Fibroblast of gingiva (primary cell): ENCODE results near the gene BHLHA9.
A peak's percentile ranks its signal among the peaks of the same experiment; 100 is the strongest.

ENCODE experiments used
- DNase-seq: peaks from one replicate; pipeline ENCODE4 v3.0.0-alpha.2; 2011; ENCODE audit warnings: low read depth

BHLHA9 gene

DNA sequence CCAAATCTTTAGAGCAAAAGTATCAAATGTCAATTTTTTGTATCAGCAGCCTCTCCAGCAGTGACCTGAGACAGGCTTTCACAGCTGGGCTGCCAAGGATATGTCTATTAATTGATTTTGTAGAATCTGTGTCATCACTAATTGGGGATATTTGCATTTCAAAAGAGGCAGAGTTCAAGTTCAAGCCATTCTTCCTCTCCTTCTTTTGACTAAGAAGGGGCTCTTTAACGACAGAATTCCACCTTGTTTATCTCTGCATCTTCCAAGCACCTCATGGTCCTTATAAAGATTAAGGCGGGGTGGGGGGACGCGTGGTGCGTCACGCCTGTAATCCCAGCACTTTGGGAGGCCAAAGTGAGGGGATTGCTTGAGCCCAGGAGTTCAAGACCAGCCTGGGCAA lies 15.2 kb upstream of the BHLHA9 start:
- no peak for DNase-seq

DNA sequence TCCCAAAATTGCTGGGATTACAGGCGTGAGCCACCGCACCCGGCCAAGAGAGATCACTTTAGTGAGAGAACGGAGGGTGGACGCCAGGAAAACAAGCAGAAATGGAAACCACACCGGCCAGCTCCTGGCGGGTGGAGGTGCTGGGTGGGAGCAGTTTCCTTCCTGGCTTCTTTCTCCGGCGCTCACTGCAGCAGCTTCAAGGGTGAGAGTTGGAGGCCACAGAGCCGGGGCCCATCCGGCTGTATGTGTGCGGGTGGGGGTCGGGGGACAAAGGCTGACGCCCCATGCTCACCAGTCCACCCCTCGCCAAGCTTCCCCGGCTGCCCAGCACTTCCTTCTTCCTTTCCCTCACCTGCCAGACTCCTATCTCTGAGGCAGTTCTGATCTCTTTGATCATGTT lies 13.5 kb upstream of the BHLHA9 start:
- DNase-seq: no peak

DNA sequence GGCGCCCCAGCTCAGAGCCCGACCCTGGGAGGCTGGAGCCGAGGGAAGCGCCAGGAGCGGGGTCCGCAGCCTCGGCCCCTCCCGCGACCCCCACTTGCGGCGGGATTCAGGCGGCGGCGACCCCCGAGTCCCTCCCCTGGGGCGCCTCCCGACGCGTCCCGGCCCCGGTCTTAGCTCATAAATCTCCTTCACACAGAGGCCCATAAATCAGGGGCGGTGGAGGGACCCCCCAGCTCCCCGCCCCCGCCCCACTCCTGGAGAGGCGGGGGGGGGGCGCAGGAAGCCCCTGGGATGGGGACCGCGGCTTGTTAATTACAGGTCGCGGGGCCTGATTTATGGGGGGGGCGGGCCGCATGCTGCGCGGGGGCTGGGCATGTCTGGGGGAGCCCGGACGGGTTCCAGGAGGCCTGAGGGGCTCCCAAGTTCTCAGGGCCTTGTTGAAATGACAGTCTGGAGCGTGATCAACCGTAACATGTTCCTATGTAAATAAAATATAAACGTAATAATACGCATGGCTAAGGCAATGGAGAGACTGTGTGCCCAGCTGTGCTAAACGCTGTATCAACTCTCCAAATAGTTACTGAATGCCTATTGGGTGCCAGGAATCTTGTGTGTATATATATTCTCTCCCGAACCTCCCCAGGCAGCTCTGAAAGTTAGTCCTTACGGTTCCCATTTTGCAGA lies 10.0 kb upstream of the BHLHA9 start:
- no peak for DNase-seq

DNA sequence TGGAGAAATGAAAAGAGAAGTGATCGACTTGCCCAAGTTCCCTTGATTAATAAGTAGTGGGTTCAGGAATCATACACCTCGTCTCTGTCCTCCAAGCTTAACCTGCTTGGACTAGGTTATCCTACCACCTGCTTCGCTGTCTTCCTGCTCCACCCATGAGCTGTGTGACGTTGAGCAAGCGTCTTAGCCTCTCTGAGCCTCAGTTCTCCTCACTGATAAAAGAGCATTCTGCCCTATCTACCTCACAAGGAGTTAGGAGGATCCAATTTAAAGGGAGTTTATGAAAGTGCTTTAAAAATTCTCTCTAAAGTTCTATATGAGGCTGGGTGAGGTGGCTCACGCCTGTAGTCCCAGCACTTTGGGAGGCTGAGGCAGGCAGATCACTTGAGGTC lies 9.5 kb upstream of the BHLHA9 start:
- DNase-seq: no peak

GRCh38 chr17:1264196-1264595 lies 6.0 kb upstream of the BHLHA9 start:
- no peak for DNase-seq

DNA sequence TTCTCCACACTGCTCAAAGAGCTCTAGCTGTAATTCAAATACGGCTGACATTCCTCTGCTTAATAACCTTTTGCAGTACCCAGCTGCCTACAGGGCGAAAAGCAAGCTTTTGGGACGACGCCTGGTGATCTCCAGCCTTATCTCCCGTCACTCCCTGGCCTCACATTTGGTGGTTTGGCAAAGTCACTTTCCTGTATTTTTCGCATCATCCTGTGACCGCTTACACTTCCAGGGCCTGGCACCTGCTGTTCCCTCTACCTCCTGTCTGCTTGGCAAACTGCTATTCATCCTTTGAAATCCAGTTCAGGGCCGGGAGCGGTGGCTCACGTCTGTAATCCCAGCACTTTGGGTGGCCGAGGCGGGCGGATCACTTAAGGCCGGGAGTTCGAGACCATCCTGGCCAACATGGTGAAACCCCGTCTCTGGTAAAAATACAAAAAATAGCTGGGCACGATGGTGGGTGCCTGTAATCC lies 2.7 kb upstream of the BHLHA9 start:
- no peak for DNase-seq

- DNase-seq: no peak
Measured at GRCh38 chr17:1271030-1271423, 783 bp downstream of the BHLHA9 start.

- no peak for DNase-seq
Measured at GRCh38 chr17:1271441-1271840, 1.2 kb downstream of the BHLHA9 start.

- DNase-seq: no peak
Measured at GRCh38 chr17:1272701-1273100, 2.5 kb downstream of the BHLHA9 start.

DNA sequence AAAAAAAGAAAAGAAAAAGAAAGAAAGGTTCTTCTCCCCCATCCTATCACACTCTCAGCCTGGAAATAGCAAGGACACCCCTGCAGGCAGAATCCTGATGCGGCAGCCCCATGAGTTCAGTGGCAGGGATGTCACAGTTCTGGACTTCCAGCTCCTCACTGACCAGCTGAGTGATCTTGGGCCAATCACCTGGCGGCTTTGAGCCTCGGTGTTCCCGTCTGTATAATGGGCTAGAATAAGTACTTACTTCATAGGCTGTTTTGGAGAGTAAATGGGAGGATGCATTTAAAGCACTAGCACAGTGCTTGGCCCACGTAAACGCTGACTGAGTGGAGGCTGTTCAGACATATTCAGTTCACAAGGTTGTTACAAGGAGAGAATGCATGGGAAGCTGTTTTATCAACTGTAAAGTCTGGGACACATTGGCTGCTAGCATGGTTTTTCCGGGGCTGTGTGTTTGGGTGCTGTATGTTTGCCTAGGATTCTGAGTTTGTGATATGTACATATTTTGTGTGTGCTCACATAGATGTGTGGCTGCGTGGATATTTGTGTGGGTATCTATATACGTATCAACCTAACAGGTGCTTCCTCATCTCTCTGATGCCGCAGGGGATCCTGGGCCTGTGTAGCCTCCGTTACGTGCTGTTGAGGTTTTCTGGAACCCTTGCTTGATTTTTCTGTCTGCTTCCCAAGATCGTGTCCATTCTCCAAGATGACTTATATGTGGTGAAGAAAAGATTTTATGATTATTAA lies 3.4 kb downstream of the BHLHA9 start:
- DNase-seq: no peak

GRCh38 chr17:1274245-1274608 lies 4.0 kb downstream of the BHLHA9 start:
- no peak for DNase-seq

DNA sequence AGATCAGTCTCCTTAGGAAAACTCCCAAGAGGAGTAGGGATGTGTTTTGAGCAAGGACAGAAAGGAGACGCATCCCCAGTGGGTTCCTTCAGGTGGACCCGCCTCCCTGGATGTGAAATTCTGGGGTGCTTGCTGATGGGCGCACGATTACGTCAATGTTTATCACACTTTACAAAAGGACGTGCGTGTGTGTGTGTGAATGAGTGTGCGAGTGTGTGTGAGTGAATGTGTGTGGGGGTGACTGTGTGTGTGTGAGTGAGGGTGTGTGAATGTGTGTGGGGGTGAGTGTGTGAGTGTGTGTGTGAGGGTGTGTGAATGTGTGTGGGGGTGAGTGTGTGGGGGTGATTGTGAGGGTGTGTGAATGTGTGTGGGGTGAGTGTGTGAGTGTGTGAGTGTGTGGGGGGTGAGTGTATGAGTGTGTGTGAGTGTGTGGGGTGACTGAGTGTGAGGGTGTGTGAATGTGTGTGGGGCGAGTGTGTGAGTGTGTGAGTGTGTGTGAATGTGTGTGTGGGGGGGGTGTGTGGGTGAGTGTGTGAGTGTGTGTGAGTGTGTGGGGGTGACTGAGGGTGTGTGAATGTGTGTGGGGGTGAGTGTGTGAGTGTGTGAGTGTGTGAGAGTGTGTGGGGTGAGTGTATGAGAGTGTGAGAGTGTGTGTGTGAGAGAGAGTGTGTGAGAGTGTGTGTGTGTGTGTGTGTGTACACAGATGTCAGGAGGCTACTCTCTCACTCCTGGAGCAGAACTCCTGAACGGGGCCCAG lies 5.1 kb downstream of the BHLHA9 start:
- no peak for DNase-seq

- DNase-seq: peak; percentile 24
Measured at GRCh38 chr17:1275962-1276736, 5.9 kb downstream of the BHLHA9 start.

DNA sequence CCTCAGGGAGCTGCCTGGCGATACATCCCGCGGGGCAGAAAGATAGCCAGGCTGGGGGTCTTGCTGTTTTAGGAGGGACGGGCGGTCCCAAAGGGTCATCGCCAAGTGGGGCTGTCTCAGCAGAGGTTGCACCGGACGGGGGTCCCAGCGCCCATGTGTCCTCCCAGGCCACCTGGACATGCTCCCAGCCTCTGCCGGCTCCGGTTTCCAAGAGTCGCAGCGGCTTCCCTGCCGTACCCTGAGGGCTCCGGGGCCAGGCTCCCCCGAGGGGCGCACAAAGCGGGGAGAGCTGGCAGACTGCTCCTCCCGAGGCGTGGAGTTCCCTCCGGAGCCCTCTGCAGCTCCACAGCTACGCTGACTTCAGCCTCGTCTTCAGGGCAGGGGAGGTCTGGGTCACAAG lies 10.4 kb downstream of the BHLHA9 start:
- no peak for DNase-seq

DNA sequence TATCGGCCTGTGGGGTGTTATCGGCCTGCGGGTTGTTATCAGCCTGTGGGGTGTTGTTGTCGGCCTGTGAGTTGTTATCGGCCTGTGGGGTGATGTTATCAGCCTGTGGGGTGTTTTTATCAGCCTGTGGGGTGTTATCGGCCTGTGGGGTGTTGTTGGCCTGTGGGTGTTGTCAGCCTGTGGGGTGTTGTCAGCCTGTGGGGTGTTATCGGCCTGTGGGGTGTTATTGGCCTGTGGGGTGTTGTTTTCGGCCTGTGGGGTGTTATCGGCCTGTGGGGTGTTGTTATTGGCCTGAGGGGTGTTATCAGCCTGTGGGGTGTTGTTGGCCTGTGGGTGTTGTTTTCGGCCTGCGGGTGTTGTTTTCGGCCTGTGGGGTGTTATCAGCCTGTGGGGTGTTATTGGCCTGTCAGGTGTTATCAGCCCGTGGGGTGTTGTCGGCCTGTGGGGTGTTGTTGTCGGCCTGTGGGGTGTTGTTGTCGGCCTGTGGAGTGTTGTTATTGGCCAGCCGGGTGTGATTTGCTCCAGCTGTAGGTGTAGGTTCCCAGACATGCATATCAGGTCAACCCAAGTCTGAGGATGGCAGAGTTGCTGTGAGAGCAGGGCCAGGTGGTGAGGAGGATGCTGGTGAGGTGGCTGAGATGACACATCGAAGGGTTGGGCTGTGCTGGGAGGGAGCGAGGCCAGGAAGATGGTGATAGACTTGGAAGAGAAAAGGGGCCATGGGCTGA lies 16.3 kb downstream of the BHLHA9 start:
- DNase-seq: no peak

- no peak for DNase-seq
Measured at GRCh38 chr17:1289695-1290094, 19.5 kb downstream of the BHLHA9 start.

DNA sequence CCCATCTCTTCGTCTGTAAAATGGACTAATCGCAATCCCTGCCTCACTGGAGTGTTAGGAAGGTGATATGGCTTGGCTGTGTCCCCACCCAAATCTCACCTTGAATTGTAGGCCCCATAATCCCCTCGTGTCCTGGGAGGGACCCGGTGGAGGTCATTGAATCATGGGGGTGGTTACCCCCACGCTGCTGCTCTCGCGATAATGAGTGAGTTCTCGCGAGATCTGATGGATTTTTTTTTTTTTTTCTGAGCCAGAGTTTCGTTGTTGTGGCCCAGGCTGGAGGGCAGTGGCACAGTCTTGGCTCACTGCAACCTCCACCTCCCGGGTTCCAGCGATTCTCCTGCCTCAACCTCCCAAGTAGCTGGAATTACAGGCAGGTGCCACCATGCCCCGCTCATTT lies 20.4 kb downstream of the BHLHA9 start:
- DNase-seq: no peak

GRCh38 chr17:1294157-1294717 lies 24.0 kb downstream of the BHLHA9 start:
- DNase-seq: no peak

DNA sequence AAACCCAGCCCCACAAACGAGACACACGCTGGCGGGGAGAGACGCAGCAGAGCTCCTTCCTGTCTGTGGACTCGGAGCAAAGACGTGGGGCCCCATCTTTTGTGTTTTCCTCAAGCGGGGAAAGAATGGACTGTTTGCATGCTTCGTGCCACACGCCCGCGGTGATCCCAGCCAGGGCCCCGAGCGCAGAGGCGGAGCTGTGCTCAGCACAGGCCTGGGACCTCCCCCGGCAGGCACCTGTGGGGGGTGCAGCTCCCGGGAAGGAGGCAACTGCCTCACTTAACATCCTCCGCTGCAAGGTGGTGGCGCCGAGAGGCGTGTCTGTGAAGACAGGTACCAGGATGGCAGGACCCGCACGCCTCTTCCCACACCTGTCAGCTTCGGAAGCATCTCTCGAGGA lies 28.4 kb downstream of the BHLHA9 start:
- DNase-seq: no peak

DNA sequence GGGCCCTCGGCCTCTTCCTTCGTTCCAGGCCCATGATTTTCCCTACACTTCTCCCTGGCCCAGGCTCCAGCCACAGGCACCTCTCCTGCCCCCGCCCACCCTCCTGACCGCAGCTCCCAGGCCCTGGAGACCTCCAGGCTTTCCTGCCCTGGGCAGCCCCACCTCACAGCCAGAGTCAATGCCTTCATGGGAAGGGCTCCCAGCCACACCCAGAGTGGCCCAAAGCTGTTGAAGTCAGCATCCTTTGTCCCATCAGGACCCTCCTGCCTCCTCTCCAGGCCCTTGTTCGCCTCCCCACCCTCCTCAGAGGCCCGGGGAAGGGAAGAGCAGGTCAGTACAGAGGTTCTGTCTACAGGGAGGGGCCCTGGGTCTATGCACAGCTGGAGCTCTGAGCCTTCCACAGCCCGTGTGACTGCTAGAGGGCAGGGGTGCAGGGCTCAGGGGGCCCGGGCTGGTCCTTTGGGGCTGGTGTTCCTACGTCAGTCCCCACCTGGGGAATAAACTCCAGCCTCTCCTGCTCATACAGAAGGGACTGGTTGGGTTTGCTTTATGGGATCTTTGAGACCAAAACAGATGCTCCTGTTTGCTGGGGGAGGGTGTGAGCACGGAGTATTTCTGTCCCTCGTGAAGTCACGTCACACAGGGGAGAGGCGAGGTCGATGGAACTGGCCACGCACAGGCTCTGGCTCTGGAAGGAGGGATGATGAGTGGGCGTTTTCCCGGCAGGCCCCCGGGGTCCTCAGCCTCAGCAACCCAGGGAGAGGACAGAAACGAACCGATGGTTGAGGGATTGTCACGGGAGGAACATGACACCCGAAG lies 29.5 kb downstream of the BHLHA9 start:
- no peak for DNase-seq
